Erythroblast (primary cell): ENCODE results near the gene CDH18.

ENCODE experiments used
- GATA1 ChIP-seq: IDR thresholded peaks from 2 replicates; pipeline ENCODE4 v1.6.1; 2011; ENCODE audit warnings: low read depth, mild to moderate bottlenecking, control low read depth, low read length, moderate library complexity
- POLR2A ChIP-seq: IDR thresholded peaks from 2 replicates; pipeline ENCODE4 v1.6.1; 2011; ENCODE audit warnings: mild to moderate bottlenecking, low read length

DNA sequence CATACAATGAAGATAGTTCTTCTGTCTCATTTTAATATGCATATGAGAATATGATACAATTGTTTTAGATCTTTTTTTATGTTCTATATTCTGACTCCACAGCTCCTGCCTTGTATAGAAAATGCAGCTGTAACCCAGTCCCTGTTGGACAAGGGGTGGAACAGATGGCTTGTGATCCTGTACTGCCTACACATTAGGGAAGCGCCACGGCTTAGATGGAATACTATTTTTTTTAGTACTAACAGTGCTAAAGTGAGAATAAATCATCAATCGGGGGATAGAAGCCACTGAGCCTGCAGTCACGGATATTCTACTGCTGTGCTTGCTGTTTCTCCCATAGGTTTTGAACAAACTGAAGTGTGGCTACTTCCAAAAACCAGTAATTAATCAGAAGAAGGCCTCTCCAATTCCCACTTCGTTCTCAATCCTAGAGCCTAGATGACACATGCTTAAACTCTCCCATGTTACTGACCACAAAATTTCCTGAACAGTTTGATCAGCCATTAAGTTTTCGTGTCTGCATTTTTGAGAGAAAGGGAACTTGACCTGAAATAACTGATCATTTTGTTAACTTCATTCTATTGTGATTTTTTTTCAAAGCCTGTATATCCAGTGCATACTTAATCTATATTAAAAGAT, 150.3 kb downstream of the CDH18 start:
- TF ChIP-seq POLR2A: no peak
- TF ChIP-seq GATA1: no peak
